Measurements from ENCODE around the gene ILDR1.

Gene ILDR1

DNA sequence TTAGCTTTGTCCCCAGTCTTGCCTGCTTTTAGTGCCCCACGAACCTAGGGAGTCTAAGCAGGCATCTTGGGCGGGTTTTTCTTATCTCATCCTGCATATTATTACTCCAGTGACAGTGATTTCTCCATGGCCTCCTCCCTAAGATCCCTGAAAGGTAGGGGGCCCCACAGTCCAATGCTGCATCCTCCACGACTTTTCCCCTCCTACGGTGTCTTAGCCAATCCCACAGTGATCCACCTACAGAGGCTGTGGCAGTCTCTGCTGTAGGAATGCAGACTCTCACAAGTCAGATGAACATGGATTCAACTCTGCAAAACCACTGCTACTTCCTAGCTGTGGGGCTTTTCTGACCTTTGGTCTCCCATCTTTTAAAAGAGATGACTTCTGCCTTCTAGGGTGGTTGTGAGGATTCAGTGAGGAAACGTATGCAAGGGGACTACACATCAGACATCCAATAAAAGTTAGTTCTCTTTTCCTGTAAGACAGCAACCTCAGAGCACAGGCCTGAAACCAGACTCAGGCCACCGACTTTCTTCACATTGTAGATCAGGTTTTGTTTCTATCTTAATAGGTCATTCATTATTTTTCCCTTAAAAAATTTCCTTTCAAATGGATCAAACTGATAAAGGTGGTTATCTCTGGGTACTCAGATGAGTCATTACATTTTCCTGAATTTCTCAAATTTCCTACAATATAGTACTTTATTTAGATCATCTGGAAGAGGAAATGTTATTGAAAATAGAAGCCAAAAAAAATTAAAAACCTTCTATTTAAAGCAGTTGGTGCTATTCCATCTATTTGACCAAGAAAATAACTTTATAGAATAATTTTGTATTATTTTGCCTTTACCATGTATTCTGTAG, 23.2 kb downstream of the ILDR1 start:
- TF ChIP-seq POLR2AphosphoS5 (IDR thresholded peaks at IDR 0.05; ENCODE audit: low read depth, low read length), result no peak

DNA sequence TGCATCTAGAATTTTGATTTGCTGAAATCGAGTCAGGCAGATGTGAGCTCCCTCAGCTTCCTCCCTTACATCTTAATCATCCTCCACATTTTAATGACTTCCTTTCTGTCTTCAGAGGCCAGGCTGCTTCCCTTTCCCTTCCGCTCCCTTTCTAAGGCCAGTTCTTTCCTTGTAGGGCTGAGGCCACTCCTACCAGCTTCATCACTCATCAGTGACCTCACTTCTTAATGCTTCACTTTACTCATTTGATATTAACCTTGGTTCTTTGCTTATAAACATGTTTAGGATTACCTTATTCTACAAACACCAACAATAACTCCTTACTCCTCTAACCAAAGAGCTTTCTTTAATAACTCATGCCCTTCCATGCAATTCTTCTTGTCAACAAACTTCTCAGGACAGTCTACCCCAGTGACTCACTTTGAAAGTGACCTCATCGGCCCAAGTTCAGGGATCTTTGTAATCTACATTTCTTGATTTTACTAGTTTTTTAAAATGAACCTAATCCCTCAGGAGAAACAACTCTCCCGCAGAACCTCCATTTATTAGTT, 23.9 kb downstream of the ILDR1 start:
- no peak for TF ChIP-seq SIN3A (IDR thresholded peaks at IDR 0.05; ENCODE audit: borderline replicate concordance, insufficient read depth, low read length)
- TF ChIP-seq, protein P1, sequence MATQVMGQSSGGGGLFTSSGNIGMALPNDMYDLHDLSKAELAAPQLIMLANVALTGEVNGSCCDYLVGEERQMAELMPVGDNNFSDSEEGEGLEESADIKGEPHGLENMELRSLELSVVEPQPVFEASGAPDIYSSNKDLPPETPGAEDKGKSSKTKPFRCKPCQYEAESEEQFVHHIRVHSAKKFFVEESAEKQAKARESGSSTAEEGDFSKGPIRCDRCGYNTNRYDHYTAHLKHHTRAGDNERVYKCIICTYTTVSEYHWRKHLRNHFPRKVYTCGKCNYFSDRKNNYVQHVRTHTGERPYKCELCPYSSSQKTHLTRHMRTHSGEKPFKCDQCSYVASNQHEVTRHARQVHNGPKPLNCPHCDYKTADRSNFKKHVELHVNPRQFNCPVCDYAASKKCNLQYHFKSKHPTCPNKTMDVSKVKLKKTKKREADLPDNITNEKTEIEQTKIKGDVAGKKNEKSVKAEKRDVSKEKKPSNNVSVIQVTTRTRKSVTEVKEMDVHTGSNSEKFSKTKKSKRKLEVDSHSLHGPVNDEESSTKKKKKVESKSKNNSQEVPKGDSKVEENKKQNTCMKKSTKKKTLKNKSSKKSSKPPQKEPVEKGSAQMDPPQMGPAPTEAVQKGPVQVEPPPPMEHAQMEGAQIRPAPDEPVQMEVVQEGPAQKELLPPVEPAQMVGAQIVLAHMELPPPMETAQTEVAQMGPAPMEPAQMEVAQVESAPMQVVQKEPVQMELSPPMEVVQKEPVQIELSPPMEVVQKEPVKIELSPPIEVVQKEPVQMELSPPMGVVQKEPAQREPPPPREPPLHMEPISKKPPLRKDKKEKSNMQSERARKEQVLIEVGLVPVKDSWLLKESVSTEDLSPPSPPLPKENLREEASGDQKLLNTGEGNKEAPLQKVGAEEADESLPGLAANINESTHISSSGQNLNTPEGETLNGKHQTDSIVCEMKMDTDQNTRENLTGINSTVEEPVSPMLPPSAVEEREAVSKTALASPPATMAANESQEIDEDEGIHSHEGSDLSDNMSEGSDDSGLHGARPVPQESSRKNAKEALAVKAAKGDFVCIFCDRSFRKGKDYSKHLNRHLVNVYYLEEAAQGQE (IDR thresholded peaks at IDR 0.05; ENCODE audit: insufficient read depth in 1 of 2, low read depth in 2 of 2, low read length in 2 of 2), result no peak
- no peak for TF ChIP-seq FOXP2 (optimal IDR thresholded peaks at IDR 0.05; ENCODE audit: borderline replicate concordance, extremely low read depth, extremely low read length, insufficient read depth)
- no peak for TF ChIP-seq POLR2AphosphoS5 (IDR thresholded peaks at IDR 0.05; ENCODE audit: low read depth, low read length)
- TF ChIP-seq TAF1 (IDR thresholded peaks at IDR 0.05; ENCODE audit: borderline replicate concordance, insufficient read depth, low read length), result no peak

DNA sequence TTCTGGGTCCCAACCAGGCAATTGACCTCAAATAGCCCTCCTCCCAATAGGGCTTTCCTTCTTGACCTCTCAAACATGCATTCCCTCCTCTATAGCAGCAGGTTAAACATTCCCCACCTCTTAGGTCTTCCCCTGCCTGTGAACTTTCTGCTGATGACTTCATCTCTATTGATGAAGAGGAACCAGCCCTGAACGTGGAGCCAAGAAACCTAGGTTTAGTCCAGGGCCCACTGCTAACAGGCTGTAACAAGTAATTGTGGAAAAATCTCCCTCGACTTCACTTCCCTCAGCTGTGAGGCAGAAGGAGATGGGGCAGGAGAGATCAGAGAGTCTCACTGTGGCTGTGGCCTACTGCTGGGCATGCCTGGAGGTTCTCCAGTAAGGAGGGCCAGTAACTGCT, 24.7 kb downstream of the ILDR1 start:
- TF ChIP-seq SIN3A (IDR thresholded peaks at IDR 0.05; ENCODE audit: borderline replicate concordance, insufficient read depth, low read length), result no peak
- TF ChIP-seq FOXP2 (optimal IDR thresholded peaks at IDR 0.05; ENCODE audit: borderline replicate concordance, extremely low read depth, extremely low read length, insufficient read depth), result no peak
- TF ChIP-seq POLR2AphosphoS5 (IDR thresholded peaks at IDR 0.05; ENCODE audit: low read depth, low read length), result no peak
- TF ChIP-seq TAF1 (IDR thresholded peaks at IDR 0.05; ENCODE audit: borderline replicate concordance, insufficient read depth, low read length), result no peak
- TF ChIP-seq, protein P1 (IDR thresholded peaks at IDR 0.05; ENCODE audit: insufficient read depth in 1 of 2, low read depth in 2 of 2, low read length in 2 of 2), result no peak

DNA sequence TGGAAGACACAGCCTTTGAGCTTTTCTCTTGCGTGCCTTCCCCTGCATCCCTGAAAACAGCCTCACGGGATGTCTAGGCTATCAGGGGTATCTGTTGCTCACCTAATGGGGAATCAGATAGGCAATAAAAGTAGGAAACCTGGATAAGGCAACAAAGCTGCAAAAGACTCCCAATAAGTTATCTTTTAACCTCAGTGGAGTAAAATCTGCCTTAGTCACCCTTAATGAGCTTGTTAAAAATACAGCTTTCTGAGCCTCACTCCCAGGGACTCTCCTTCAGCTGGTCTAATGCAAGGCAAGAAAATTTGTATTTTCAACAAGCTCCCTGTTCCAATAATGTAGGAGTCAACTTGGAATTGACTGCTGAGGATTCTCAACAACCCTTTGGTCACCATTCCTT, 25.6 kb downstream of the ILDR1 start:
- no peak for TF ChIP-seq TAF1 (IDR thresholded peaks at IDR 0.05; ENCODE audit: borderline replicate concordance, insufficient read depth, low read length)
- TF ChIP-seq POLR2AphosphoS5 (IDR thresholded peaks at IDR 0.05; ENCODE audit: low read depth, low read length), result no peak
- TF ChIP-seq, protein P1 (IDR thresholded peaks at IDR 0.05; ENCODE audit: insufficient read depth in 1 of 2, low read depth in 2 of 2, low read length in 2 of 2), result no peak
- TF ChIP-seq FOXP2 (optimal IDR thresholded peaks at IDR 0.05; ENCODE audit: borderline replicate concordance, extremely low read depth, extremely low read length, insufficient read depth), result no peak
- no peak for TF ChIP-seq SIN3A (IDR thresholded peaks at IDR 0.05; ENCODE audit: borderline replicate concordance, insufficient read depth, low read length)

DNA sequence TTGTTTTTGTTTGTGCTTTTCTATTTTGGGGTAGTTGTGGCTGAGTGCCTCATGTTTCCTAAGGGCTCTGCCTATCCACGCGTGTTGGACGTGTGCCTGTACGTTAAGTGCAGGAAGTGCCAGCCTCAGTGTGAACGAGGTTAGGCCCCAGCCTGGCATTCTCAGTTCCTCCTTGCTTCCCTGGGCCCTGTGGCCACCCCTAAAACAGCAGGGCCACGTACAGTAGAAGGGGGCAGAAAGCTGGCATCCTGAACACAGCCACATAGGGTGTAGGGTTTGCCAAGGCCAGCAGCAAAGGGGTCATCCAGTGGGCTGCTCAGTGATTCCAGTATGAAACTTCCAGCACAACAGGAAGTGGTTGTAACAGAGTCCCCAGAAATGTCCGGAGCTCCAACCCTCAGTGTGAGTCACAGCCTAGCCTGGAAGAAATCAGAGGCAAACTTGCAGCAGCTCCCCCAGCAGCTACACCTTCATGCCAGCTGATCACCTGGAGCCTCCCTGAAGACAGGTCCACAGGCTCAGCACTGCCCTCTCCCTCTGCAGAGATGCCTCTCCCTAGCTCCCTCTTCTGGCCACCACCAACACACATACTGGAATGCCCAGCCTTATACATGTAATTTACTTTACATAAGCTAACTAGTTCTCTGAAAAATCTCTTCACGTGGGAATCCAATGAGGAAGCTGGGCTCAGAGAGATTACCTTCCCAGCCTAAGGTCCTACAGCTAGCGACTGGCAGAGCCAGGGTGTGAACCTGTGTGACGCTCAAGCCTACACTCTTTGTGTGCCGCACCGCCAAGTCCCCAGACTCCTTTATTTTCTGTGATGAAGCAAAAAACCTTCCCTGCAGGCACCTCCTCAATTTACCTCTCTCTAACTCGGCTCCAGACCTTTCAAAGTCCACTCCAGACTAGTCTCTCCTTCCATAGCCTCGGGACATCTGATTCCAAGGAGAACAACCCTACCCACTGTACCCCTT, 26.6 kb downstream of the ILDR1 start:
- TF ChIP-seq SIN3A (IDR thresholded peaks at IDR 0.05; ENCODE audit: borderline replicate concordance, insufficient read depth, low read length), result no peak
- no peak for TF ChIP-seq FOXP2 (optimal IDR thresholded peaks at IDR 0.05; ENCODE audit: borderline replicate concordance, extremely low read depth, extremely low read length, insufficient read depth)
- TF ChIP-seq, protein P1 (IDR thresholded peaks at IDR 0.05; ENCODE audit: insufficient read depth in 1 of 2, low read depth in 2 of 2, low read length in 2 of 2), result no peak
- TF ChIP-seq POLR2AphosphoS5 (IDR thresholded peaks at IDR 0.05; ENCODE audit: low read depth, low read length), result no peak
- no peak for TF ChIP-seq TAF1 (IDR thresholded peaks at IDR 0.05; ENCODE audit: borderline replicate concordance, insufficient read depth, low read length)

Measured in PFSK-1 (cell line).